Esophagus squamous epithelium (tissue), 4 donors: ENCODE results near the gene RAD51D.

Source experiments
- POLR2A ChIP-seq, 4 donors: fragments of 450-650 bp; IDR thresholded peaks; one replicate each; pipeline ENCODE4 v1.6.1; 2017; ENCODE audit warnings: antibody characterized with exemption in 4 of 4, mild to moderate bottlenecking in 4 of 4, moderate library complexity in 3 of 4
- TF ChIP-seq, protein P1 (sequence below), 6 experiments: fragments of 450-650 bp in 4 of 6; fragments of 200-600 bp in 2 of 6; sonication (generic) in 2 of 6; IDR thresholded peaks; one replicate each; pipeline ENCODE4 v1.5.1; 2016 to 2019; ENCODE audit warnings: antibody characterized with exemption in 6 of 6, mild to moderate bottlenecking in 4 of 6, moderate library complexity in 4 of 6

DNA sequence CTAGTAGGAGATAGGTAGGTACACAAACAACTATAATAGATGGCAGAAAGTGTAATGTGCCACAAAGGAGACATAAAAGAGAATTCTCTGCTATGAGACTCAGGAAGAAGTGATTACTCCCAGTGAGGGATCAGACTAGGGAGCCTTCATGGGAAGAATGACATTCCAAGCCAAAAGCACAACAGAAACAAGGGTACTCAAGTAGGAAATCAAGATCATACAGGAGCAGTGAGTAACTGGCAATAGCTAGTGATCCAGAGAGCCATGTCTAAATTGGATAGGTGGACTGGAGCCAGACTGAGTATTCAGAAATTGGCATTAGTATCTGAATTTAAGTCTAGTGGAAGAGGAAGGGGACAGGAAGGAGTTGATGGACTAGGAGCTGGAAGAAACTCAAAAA lies 66.9 kb downstream of the RAD51D start:
- TF ChIP-seq, protein P1, sequence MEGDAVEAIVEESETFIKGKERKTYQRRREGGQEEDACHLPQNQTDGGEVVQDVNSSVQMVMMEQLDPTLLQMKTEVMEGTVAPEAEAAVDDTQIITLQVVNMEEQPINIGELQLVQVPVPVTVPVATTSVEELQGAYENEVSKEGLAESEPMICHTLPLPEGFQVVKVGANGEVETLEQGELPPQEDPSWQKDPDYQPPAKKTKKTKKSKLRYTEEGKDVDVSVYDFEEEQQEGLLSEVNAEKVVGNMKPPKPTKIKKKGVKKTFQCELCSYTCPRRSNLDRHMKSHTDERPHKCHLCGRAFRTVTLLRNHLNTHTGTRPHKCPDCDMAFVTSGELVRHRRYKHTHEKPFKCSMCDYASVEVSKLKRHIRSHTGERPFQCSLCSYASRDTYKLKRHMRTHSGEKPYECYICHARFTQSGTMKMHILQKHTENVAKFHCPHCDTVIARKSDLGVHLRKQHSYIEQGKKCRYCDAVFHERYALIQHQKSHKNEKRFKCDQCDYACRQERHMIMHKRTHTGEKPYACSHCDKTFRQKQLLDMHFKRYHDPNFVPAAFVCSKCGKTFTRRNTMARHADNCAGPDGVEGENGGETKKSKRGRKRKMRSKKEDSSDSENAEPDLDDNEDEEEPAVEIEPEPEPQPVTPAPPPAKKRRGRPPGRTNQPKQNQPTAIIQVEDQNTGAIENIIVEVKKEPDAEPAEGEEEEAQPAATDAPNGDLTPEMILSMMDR (IDR thresholded peaks at IDR 0.05): no peak
- no peak for TF ChIP-seq POLR2A (IDR thresholded peaks at IDR 0.05)
